ENCODE data around the gene ASXL1. TPM values are rescaled to one million over a fixed set of nuclear protein-coding genes. Genes with fewer than 3 reads are reported as not detected.

Gene ASXL1
- total and polyA plus RNA-seq, 9 of the 15 experiments (the other 6 are each of a cell fraction or from before 2014, with no cell fraction given), result 6.5 to 65.3 (median 32.3) TPM

DNA sequence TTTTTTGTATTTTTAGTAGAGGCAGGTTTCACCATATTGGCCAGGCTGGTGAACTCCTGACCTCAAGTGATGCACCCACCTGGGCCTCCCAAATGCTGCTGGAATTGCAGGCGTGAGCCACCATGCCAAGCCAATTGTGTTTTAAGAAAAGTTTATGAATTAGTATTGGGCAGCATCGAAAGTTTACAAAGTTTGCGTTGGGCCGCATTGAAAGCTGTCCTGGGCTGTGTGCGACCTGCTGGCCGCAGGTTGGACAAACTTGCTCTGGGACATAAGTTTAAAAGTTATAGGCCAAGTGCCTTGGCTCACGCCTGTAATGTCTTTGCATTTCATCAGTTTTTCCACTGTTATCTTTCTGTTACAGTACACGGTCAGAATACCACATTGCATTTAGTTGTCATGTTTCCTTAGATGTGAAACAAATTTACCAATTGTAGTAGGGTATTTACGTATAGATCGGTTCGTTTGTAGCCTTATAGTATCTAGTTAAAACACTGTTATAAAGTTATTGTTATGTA is 39.5 kb downstream of the ASXL1 start (continued):
- TF ChIP-seq ZNF384 (IDR thresholded peaks at IDR 0.05; ENCODE audit: low read depth, low read length) (no peak), CCAR2 (IDR thresholded peaks at IDR 0.05; ENCODE audit: low read depth, low read length) (no peak), DACH1 (IDR thresholded peaks at IDR 0.05; ENCODE audit: partially characterized antibody) (no peak), BCOR (IDR thresholded peaks at IDR 0.05) (no peak), GATAD2A (IDR thresholded peaks at IDR 0.05) (no peak), FOXJ3 (CRISPR knock-in tag; IDR thresholded peaks at IDR 0.05) (no peak), KDM2B (CRISPR knock-in tag; IDR thresholded peaks at IDR 0.05) (no peak)
- TF ChIP-seq, protein P1, sequence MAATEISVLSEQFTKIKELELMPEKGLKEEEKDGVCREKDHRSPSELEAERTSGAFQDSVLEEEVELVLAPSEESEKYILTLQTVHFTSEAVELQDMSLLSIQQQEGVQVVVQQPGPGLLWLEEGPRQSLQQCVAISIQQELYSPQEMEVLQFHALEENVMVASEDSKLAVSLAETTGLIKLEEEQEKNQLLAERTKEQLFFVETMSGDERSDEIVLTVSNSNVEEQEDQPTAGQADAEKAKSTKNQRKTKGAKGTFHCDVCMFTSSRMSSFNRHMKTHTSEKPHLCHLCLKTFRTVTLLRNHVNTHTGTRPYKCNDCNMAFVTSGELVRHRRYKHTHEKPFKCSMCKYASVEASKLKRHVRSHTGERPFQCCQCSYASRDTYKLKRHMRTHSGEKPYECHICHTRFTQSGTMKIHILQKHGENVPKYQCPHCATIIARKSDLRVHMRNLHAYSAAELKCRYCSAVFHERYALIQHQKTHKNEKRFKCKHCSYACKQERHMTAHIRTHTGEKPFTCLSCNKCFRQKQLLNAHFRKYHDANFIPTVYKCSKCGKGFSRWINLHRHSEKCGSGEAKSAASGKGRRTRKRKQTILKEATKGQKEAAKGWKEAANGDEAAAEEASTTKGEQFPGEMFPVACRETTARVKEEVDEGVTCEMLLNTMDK (IDR thresholded peaks at IDR 0.05; ENCODE audit: borderline replicate concordance, insufficient read depth, low read depth, low read length, poor library complexity, severe bottlenecking), result no peak
- TF ChIP-seq, protein P2, sequence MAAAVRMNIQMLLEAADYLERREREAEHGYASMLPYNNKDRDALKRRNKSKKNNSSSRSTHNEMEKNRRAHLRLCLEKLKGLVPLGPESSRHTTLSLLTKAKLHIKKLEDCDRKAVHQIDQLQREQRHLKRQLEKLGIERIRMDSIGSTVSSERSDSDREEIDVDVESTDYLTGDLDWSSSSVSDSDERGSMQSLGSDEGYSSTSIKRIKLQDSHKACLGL (CRISPR knock-in tag; IDR thresholded peaks at IDR 0.05; ENCODE audit: borderline replicate concordance, poor library complexity, severe bottlenecking), result no peak
- TF ChIP-seq, protein P3, sequence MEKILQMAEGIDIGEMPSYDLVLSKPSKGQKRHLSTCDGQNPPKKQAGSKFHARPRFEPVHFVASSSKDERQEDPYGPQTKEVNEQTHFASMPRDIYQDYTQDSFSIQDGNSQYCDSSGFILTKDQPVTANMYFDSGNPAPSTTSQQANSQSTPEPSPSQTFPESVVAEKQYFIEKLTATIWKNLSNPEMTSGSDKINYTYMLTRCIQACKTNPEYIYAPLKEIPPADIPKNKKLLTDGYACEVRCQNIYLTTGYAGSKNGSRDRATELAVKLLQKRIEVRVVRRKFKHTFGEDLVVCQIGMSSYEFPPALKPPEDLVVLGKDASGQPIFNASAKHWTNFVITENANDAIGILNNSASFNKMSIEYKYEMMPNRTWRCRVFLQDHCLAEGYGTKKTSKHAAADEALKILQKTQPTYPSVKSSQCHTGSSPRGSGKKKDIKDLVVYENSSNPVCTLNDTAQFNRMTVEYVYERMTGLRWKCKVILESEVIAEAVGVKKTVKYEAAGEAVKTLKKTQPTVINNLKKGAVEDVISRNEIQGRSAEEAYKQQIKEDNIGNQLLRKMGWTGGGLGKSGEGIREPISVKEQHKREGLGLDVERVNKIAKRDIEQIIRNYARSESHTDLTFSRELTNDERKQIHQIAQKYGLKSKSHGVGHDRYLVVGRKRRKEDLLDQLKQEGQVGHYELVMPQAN (IDR thresholded peaks at IDR 0.05; ENCODE audit: borderline replicate concordance), result no peak
- TF ChIP-seq, protein P4, sequence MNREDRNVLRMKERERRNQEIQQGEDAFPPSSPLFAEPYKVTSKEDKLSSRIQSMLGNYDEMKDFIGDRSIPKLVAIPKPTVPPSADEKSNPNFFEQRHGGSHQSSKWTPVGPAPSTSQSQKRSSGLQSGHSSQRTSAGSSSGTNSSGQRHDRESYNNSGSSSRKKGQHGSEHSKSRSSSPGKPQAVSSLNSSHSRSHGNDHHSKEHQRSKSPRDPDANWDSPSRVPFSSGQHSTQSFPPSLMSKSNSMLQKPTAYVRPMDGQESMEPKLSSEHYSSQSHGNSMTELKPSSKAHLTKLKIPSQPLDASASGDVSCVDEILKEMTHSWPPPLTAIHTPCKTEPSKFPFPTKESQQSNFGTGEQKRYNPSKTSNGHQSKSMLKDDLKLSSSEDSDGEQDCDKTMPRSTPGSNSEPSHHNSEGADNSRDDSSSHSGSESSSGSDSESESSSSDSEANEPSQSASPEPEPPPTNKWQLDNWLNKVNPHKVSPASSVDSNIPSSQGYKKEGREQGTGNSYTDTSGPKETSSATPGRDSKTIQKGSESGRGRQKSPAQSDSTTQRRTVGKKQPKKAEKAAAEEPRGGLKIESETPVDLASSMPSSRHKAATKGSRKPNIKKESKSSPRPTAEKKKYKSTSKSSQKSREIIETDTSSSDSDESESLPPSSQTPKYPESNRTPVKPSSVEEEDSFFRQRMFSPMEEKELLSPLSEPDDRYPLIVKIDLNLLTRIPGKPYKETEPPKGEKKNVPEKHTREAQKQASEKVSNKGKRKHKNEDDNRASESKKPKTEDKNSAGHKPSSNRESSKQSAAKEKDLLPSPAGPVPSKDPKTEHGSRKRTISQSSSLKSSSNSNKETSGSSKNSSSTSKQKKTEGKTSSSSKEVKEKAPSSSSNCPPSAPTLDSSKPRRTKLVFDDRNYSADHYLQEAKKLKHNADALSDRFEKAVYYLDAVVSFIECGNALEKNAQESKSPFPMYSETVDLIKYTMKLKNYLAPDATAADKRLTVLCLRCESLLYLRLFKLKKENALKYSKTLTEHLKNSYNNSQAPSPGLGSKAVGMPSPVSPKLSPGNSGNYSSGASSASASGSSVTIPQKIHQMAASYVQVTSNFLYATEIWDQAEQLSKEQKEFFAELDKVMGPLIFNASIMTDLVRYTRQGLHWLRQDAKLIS (CRISPR knock-in tag; IDR thresholded peaks at IDR 0.05), result no peak
